Mesendoderm (in vitro differentiated cells): ENCODE measurements around the gene C9orf85.
A peak's percentile ranks its signal among the peaks of the same experiment; 100 is the strongest.
"Not testable (repeated sequence)": the region's sequence is repeated elsewhere in the genome, so short reads cannot be mapped to it uniquely, and the experiment has no call there.

Source experiments
- DNase-seq: peaks from one replicate; pipeline ENCODE4 v3.0.0; 2013
- H2AK5ac ChIP-seq: 2 replicates; pipeline ENCODE4 v1.6.1; 2013; ENCODE audit warnings: low read length, inconsistent platforms
- H2BK120ac ChIP-seq: 2 replicates; pipeline ENCODE4 v1.6.1; 2013; ENCODE audit warnings: low read depth, mild to moderate bottlenecking, low read length, moderate library complexity, mixed read lengths
- H2BK15ac ChIP-seq: replicated peaks from 2 replicates; pipeline ENCODE4 v1.6.1; 2013; ENCODE audit warnings: low read depth, mild to moderate bottlenecking, moderate library complexity
- H2BK5ac ChIP-seq: 2 replicates; pipeline ENCODE4 v1.6.1; 2013; ENCODE audit warnings: low read length, inconsistent platforms
- H3K18ac ChIP-seq: 2 replicates; pipeline ENCODE4 v1.6.1; 2013; ENCODE audit warnings: mild to moderate bottlenecking, low read length, mixed read lengths
- H3K23ac ChIP-seq: one replicate; pipeline ENCODE4 v1.6.1; 2013; ENCODE audit warnings: low read length
- H3K27ac ChIP-seq: 2 replicates; pipeline ENCODE4 v1.5.1; 2013; ENCODE audit warnings: low read depth, mild to moderate bottlenecking, inconsistent platforms, low read length, moderate library complexity
- H3K27me3 ChIP-seq: 2 replicates; pipeline ENCODE4 v1.6.1; 2013; ENCODE audit warnings: low read length, control low read depth, mild to moderate bottlenecking, inconsistent platforms; ENCODE audit not compliant: insufficient read depth, poor library complexity
- H3K36me3 ChIP-seq: 2 replicates; pipeline ENCODE4 v1.6.1; 2013; ENCODE audit warnings: low read length, inconsistent platforms; ENCODE audit not compliant: control insufficient read depth, insufficient read depth
- H3K4ac ChIP-seq: one replicate; pipeline ENCODE4 v1.6.1; 2013; ENCODE audit warnings: low read depth, mild to moderate bottlenecking, low read length, moderate library complexity
- H3K4me1 ChIP-seq: 2 replicates; pipeline ENCODE4 v1.6.1; 2013; ENCODE audit warnings: low read depth, low read length, inconsistent platforms; ENCODE audit not compliant: control insufficient read depth
- H3K4me2 ChIP-seq: 2 replicates; pipeline ENCODE4 v1.6.1; 2013; ENCODE audit warnings: low read length
- H3K4me3 ChIP-seq: 2 replicates; pipeline ENCODE4 v1.5.1; 2013; ENCODE audit warnings: mild to moderate bottlenecking, low read length
- H3K56ac ChIP-seq: one replicate; pipeline ENCODE4 v1.6.1; 2013; ENCODE audit warnings: low read length
- H3K79me1 ChIP-seq: 2 replicates; pipeline ENCODE4 v1.6.1; 2013; ENCODE audit warnings: low read length, inconsistent platforms
- H3K79me2 ChIP-seq: 2 replicates; pipeline ENCODE4 v1.6.1; 2013; ENCODE audit warnings: mild to moderate bottlenecking, low read length; ENCODE audit not compliant: control insufficient read depth, insufficient read depth
- H3K9ac ChIP-seq: 2 replicates; pipeline ENCODE4 v1.6.1; 2013; ENCODE audit warnings: low read length, inconsistent platforms
- H4K5ac ChIP-seq: one replicate; pipeline ENCODE4 v1.6.1; 2013; ENCODE audit warnings: low read length
- H4K8ac ChIP-seq: one replicate; pipeline ENCODE4 v1.6.1; 2013; ENCODE audit warnings: low read depth, mild to moderate bottlenecking, control low read depth, low read length, moderate library complexity
- WGBS: extraction: QIAGEN DNeasy Blood & Tissue Kit; methylation state at CpG from one replicate; pipeline ENCODE4 v1.1.7; 2013; ENCODE audit warnings: low lambda C conversion rate, missing lambda C conversion rate; ENCODE audit not compliant: insufficient coverage; ENCODE audit errors: extremely low coverage; 5-methylcytosine and 5-hydroxymethylcytosine counted together

The C9orf85 gene

GRCh38 chr9:71937898-71938297, 26.5 kb downstream of the C9orf85 start:
- Histone ChIP-seq H3K4me1 (no peaks in the 10 kb centered on the region), H2BK15ac (no peak overlapping the region), H3K4ac (no peak overlapping the region), H3K56ac (no peak overlapping the region), H3K18ac (no peak overlapping the region), H3K79me2 (peaks cover 3% of the 10 kb centered on the region), H3K27ac (no peak overlapping the region), H3K4me3 (no peak overlapping the region), H3K27me3 (no peaks in the 10 kb centered on the region), H3K79me1 (peaks cover 2% of the 10 kb centered on the region), H2BK5ac (no peak overlapping the region), H3K9ac (no peak overlapping the region), H3K23ac (no peak overlapping the region), H2BK120ac (no peak overlapping the region), H4K8ac (no peak overlapping the region), H4K5ac (no peak overlapping the region), H2AK5ac (no peak overlapping the region), H3K4me2 (no peak overlapping the region), H3K36me3 (no peaks in the 10 kb centered on the region)
- WGBS: no CpG with 5 or more reads among the region's 1 CpG
- no peak for DNase-seq

- no peak overlapping the region for H3K4me3 ChIP-seq
These were observed 29.7 kb downstream of the C9orf85 start for GRCh38 chr9:71941060-71941568.

GRCh38 chr9:71941998-71942567, 30.6 kb downstream of the C9orf85 start:
- Histone ChIP-seq H3K4me2 (no peak overlapping the region), H3K4me3 (no peak overlapping the region), H4K5ac (no peak overlapping the region), H2BK5ac (no peak overlapping the region), H2AK5ac (no peak overlapping the region), H3K4me1 (no peaks in the 10 kb centered on the region), H3K56ac (no peak overlapping the region), H3K27me3 (no peaks in the 10 kb centered on the region), H3K79me1 (peaks cover 1% of the 10 kb centered on the region), H3K18ac (no peak overlapping the region), H3K23ac (no peak overlapping the region), H2BK120ac (no peak overlapping the region), H3K4ac (no peak overlapping the region), H4K8ac (no peak overlapping the region), H3K79me2 (peaks cover 3% of the 10 kb centered on the region), H3K27ac (no peak overlapping the region), H2BK15ac (no peak overlapping the region), H3K9ac (no peak overlapping the region), H3K36me3 (no peaks in the 10 kb centered on the region)
- no peak for DNase-seq
- WGBS: no CpG with 5 or more reads among the region's 2 CpGs

More at GRCh38 chr9:71941060-71941568, 29.7 kb downstream of the C9orf85 start:
- no peak for DNase-seq
- H3K9ac ChIP-seq: no peak overlapping the region
- no peak overlapping the region for H2BK15ac ChIP-seq
- no peak overlapping the region for H2BK5ac ChIP-seq
- H2AK5ac ChIP-seq: no peak overlapping the region
- no peaks in the 10 kb centered on the region for H3K4me1 ChIP-seq
- no peak overlapping the region for H4K8ac ChIP-seq
- no peak overlapping the region for H4K5ac ChIP-seq
- peaks cover 2% of the 10 kb centered on the region for H3K79me1 ChIP-seq
- no peak overlapping the region for H2BK120ac ChIP-seq
- H3K4me2 ChIP-seq: no peak overlapping the region
- no peak overlapping the region for H3K56ac ChIP-seq
- no peak overlapping the region for H3K23ac ChIP-seq
- H3K36me3 ChIP-seq: no peaks in the 10 kb centered on the region
- H3K4ac ChIP-seq: no peak overlapping the region
- WGBS: no CpG with 5 or more reads among the region's 2 CpGs
- H3K18ac ChIP-seq: no peak overlapping the region
- no peak overlapping the region for H3K27ac ChIP-seq
- H3K27me3 ChIP-seq: no peaks in the 10 kb centered on the region
- peaks cover 3% of the 10 kb centered on the region for H3K79me2 ChIP-seq

- Histone ChIP-seq H2BK5ac (no peak overlapping the region), H3K27me3 (no peaks in the 10 kb centered on the region), H3K23ac (no peak overlapping the region), H3K4ac (no peak overlapping the region), H2BK15ac (no peak overlapping the region), H3K4me3 (no peak overlapping the region), H3K36me3 (no peaks in the 10 kb centered on the region), H2BK120ac (peak overlapping the region; percentile 21), H3K18ac (no peak overlapping the region), H3K56ac (no peak overlapping the region), H3K4me1 (no peaks in the 10 kb centered on the region), H3K9ac (no peak overlapping the region), H3K27ac (no peak overlapping the region), H2AK5ac (no peak overlapping the region), H3K4me2 (no peak overlapping the region), H3K79me1 (no peaks in the 10 kb centered on the region), H4K5ac (no peak overlapping the region), H4K8ac (no peak overlapping the region), H3K79me2 (peaks cover 3% of the 10 kb centered on the region)
- no CpG with 5 or more reads among the region's 2 CpGs for WGBS
- no peak for DNase-seq
These were observed 33.4 kb downstream of the C9orf85 start for GRCh38 chr9:71944754-71945375.

- WGBS: 100% methylated on average over 1 of the region's 2 CpGs
These were observed 43.2 kb downstream of the C9orf85 start for GRCh38 chr9:71954652-71955051.

More at GRCh38 chr9:71954652-71955051, 43.2 kb downstream of the C9orf85 start:
- not testable (repeated sequence) for H3K36me3 ChIP-seq, H4K8ac ChIP-seq, H3K18ac ChIP-seq, H3K23ac ChIP-seq, H3K27me3 ChIP-seq, H2BK15ac ChIP-seq, DNase-seq, H3K4me2 ChIP-seq, H4K5ac ChIP-seq, H3K4me3 ChIP-seq, H3K79me1 ChIP-seq, H3K79me2 ChIP-seq, H3K4ac ChIP-seq, H2BK120ac ChIP-seq, H2BK5ac ChIP-seq, H3K4me1 ChIP-seq, H2AK5ac ChIP-seq, H3K27ac ChIP-seq, H3K9ac ChIP-seq, H3K56ac ChIP-seq
